GM19099 (cell line): Measurements from ENCODE around the gene FOXP2.

Experiments
- POLR2A ChIP-seq: IDR thresholded peaks from 3 replicates; pipeline ENCODE4 v1.6.1; 2011; ENCODE audit warnings: low read depth; ENCODE audit not compliant: insufficient read length; ENCODE audit errors: extremely low read depth

The FOXP2 gene

DNA sequence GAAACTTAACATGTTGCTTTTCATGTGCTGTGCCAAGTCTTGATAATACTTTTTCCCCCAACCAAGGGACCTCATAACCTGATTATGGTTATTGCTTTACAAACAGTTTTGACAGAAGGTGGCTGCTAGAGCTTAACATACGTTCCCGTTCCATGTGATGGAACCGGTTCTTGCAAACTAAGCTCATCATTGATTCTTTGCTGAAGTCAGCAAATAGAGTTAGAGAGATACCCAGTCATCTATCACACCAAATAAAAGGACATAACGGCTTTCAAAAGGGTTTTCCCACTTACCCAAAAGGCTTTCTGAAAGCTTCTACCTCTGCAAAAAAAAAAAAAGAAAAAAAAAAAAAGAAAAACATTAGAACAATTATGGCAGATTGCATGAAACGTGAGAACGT is 277.0 kb downstream of the FOXP2 start:
- no peak for TF ChIP-seq POLR2A

DNA sequence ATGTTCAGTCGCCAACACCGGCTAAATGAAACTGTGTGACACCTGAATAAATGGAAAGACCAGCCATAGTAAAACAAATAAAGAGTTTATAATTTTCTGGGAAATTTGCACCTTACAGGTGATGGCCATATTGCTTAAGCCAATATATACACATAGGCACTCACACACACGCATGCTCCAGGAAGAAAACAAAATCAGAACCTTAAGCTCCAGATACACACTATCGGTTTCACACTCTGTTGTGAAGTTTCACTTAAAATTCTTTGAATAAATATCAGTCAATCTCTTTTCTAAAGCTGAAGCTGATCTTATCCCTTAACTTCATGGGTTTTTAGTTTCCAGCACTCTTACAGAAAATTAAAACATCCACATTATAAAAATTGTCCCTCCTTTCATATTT is 280.6 kb downstream of the FOXP2 start:
- TF ChIP-seq POLR2A = no peak

DNA sequence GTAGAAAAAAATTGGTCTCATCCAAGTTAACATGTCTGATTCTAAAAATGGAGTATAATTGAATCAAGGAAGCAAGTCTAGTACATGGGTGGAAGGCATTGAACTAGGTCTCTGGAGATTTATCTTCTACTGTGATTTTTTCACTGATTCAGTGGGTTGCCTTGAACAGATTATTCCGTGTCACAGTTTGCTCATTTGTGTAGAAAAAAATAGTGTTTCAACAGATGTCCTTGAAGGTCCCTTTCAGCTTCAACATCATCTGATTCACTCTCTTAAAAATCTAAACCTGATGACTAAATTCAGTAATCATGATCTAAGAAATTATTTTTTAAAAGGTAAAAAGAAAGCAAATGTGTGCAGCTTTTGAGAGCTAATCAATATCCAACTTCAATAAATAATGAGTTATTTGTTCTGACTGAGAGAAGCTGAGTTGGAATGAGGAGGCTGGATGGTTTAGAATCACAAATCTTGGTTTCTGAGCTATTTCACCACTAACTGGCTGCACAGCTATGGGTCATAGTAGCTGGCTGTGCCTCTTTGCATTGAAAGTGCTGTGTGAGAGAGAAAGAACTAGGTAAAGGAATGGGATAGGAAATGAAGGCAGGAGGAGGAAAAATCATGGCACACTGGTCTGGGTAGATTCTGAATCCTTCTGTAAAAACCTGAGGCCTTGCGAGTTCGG is 285.8 kb downstream of the FOXP2 start:
- no peak for TF ChIP-seq POLR2A

DNA sequence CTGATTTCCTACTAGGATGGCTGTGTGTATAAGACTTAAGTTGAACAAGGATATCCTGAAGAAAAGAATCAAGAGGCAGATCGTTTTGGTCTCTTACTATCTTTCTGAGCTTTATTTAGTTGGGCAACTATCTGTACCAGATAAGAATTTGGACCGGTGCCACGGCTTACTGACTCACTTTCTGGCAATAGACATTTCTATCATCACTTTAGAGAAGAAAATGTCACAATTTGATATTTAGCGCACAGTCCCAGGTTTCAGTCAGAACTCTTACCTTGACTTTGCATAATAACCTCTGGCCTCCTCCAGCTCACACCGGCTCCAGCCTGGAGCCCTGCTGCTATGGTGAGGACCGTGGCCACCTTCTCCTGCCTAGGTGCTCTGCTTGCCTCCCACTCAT is 289.1 kb downstream of the FOXP2 start:
- no peak for TF ChIP-seq POLR2A

DNA sequence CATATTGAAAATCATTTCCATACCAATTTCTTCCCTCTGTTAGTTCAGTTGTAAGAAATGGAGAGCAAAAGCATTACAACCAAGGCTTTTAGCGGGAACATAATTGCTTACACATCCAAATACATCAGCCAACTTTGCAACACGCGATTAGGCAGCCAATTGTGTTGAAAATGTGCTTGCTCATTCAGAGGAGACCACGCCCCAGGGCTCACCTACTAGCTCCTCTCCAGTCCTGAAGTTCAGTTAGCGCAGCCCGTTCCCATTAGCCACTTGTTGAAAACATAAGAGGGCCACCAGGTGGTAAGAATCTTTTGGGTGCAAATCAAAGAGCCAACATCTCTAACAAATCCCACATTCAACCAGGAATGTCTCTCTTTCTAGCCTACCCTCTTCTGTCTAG is 294.0 kb downstream of the FOXP2 start:
- no peak for TF ChIP-seq POLR2A

DNA sequence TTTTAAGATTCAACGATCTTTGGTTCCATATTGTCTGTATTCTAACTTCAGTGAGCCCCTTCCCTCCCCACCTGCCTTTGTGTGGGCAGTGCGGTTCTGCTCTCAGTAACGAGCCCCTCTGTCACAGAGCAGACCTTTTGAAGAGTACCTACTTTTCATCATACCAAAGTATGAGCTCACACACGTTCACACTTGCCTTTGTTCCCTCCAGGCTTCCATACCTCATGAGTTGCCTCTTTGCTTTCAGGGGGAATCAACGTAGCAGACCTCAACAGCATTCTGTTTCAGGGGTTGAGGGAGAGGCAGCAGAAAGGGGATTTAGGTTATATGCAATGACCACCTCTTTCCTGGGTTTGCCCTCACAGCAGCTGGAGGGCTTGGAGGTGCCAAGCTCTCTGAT is 295.9 kb downstream of the FOXP2 start:
- no peak for TF ChIP-seq POLR2A

DNA sequence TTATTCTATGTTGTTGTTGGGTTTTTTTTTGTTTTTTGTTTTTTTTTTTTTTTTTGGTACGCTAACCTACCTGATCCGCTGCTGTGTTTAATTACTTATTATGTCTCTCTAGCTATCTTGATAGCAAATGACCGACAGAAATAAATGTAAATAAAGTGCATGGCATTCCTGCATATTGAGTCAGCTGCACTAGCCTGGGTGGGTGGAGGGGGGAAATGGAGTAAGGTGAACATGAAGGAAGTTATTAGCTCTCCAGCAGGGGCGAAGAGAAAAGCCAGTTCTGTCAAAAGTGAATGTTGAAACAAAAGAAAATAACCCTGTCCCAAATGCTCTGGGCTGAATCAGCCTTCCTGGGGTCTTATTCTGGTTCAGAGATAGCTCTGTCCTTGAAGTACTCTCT is 296.6 kb downstream of the FOXP2 start:
- TF ChIP-seq POLR2A = no peak

DNA sequence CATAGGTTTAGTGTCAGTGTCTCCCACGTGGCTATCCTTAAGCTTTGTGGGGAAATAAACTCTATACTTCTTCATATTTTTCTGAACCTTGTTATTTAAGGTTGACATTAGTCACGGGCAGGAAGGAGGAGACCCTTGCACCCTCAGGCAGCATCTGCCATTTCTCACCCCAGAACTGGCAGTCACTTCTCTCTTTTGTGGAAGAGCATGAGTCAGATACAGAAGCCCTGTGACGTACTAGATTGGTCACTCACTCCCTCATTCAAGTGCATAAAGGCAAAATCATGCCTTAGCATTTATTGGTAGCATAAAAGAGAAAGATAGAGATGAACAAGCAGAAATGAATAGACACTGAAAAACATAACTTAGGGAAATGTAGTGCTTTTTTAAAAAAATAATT is 301.3 kb downstream of the FOXP2 start:
- no peak for TF ChIP-seq POLR2A

DNA sequence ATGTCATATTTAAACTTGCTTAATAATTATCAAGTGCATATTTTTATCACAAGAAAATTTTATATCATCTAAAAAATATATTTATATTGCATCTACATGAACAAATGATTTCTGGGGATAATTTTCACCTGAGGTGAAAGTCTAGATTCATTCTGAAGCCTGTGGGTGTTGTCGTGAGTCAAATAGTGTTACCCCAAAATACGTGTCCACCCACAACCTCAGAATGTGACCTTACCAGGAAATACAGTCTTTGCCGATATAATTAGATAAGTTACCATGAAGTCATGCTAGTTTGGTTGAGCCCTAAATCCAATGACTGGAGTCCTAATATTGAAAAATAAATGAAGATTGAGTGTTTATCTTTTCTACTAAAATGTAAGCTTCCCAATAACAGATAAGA is 304.2 kb downstream of the FOXP2 start:
- no peak for TF ChIP-seq POLR2A

DNA sequence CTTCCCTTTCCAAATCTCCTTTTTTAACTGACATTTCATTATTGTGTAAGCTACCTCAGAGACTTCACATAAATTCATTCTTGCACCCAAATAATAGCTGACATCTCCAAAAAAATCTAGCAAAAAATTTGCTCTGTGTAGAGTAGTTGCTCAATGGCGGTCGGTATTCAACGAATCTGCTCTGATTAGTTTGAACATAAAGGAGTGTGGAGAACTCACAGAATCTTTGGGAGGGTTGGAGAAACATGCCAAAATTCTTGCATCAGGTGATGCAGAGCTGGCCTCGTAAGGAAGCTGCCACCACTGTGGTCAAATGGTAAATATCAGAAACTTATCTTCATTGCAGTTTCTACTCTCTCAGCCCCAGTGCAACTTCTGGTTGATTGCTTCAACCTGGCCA is 306.1 kb downstream of the FOXP2 start:
- no peak for TF ChIP-seq POLR2A

DNA sequence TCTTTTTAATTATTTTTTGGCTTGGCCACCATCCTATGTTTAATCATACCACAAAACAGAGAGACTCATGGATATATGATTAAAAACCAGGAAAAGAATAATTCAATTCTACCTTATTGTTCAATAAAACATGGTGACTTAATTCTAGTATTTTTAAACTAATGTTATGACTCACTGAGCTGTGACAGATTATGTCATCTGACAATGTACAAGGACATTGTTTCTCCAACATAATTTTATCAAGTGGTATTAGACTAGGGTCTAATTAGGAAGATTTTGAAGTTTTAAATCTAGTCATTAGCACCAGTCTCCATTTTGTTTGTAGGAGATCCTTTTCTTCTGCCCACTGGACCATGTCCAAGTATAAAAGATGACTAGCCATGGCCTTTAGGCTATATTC is 307.9 kb downstream of the FOXP2 start:
- TF ChIP-seq POLR2A = no peak

DNA sequence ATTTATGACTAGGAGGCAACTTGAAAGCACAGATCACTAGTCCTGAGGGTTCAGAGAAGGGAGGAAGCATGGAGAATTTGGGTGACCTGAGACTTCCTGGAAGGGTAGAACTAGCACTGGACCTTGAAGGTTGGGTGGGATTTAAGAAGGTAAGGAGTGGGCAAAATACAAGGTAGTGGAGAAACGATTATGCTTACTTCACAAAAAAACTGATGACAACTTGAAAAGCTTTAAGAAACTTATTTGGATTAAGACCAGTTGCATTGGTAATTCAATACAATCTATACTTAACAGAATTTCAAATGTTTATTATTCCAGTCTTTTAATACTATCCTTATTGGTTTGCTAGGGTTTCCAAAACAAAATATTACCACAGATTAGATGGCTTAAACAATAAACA is 308.7 kb downstream of the FOXP2 start:
- TF ChIP-seq POLR2A = no peak

DNA sequence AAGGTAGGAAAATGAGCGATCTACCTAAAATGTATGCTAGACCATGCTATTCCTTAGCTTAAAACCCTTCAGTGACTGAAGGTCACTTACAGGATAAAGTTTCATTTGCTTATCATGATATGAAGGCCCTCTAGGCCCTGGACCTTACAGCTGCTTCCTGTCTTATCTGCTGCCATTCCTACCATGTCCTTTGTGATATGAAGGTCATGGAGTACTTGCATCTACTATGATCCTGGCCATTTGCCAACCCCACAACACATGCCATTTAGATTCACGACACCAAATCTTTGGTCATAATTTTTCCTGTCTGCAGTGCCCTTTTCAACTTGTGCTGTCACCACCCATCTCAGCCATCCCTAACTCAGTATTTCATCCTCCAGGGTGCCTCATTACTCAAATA is 325.5 kb downstream of the FOXP2 start:
- no peak for TF ChIP-seq POLR2A

DNA sequence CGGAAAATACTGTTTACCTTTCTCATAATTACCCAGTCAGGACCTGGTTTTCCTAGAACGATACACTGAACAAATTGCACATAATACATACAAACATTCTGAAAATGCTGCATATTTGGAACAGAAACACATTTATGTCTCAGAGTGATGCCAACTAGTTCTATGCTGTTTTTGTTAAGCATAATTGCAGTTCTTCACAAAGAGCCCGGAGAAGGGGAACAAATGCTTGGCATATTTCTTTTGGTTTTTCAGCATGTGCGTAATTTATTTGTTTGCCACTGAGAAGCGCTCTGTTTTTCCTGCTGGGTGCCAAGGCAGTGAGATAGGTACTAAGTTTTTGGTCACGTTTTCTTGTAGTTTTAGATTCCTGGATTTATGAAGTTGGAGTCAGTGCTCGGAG is 326.3 kb downstream of the FOXP2 start:
- no peak for TF ChIP-seq POLR2A

DNA sequence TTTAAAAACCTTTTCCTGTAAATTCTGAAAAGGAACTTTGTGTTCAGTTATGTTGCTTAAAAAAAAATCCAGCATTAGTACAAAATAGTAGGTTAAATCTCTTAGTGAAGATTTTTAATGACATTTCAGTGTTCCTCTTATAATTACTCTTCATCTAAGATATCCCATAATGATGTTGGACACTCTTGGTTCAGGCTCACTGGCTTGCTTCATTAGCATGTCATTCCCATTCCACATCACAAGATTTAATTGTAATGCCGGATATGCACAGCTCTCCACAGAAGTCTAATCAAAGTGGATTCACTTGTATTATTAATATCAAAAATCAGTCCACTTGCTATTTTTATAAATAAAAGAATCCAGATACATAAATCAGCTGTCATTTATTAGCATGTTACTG is 327.3 kb downstream of the FOXP2 start:
- no peak for TF ChIP-seq POLR2A
